ENCODE data around the gene SMIM24.

The SMIM24 gene

DNA sequence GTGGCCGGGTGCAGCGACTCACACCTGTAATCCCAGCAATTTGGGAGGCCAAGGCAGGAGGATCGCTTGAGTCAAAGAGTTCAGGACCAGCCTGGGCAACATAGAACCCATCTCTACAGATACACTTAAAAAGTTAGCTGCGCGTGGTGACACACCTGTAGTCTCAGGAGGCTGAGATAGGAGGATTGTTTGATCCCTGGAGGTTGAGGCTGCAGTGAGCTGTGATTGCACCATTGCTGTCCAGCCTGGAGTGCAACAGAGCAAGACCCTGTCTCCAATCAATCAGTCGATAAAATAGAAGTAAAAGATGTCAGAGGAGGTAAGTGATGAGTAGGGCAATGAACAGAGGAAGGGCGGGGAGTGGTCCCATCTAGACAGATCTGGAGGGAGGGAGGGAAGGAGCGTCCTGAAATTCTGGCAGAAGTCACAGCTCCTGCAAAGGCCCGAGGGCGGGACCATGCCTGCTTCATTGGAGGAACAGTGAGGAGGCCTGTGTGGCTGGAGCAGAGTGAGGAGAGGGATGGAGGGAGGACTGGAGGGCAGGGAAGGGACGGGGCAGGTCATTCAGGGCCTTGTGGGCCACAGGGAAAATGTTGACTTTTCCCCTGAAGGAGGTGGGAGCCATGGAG, 9.7 kb downstream of the SMIM24 start:
- DNase-seq: no peak

DNA sequence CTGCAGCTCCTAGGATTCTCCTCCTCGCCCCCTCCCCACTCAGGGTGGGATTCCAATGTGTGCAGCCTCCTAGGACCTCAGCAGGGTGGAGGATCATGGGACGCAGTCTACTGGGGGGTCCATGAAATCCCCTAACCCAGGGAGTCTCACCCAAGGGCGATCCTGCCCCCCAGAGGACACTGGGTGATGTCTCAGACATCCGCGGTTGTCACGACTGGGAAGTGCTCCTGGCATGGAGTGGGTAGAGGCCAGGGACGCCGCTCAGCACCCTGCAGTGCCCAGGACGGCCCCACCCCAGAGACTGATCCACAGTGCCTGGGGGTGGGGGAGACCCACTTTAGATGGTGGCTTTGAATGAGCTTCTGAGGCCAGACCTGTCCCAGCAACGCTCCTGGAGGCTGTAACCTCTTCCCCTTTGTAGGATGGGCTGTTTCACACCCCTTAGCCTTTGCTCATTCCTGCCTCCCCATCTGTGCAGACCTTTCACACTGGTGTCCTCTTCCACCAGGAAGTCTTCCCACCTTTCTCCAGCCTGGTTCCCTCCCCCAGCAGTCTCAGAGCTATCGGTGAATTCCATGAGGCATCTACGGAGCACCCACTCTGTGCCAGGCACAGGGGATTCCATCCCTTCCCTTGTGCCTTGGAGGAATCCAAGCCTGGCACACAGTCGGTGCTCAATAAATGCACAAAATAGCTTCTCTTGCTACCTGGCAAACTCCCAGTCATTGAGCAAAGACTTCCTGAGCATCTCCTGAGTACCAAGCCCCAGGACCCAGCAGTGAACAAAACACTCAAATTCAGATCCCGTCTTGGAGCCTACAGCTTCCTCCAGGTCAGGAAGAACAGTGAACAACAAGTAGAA, 10.5 kb downstream of the SMIM24 start:
- no peak for DNase-seq

- no peak for DNase-seq
Measured at GRCh38 chr19:3468211-3468610, 12.1 kb downstream of the SMIM24 start.

GRCh38 chr19:3467437-3468198, 12.7 kb downstream of the SMIM24 start:
- DNase-seq: no peak

- DNase-seq: no peak
Measured at GRCh38 chr19:3466635-3467034, 13.7 kb downstream of the SMIM24 start.

GRCh38 chr19:3465552-3465951, 14.8 kb downstream of the SMIM24 start:
- no peak for DNase-seq

DNA sequence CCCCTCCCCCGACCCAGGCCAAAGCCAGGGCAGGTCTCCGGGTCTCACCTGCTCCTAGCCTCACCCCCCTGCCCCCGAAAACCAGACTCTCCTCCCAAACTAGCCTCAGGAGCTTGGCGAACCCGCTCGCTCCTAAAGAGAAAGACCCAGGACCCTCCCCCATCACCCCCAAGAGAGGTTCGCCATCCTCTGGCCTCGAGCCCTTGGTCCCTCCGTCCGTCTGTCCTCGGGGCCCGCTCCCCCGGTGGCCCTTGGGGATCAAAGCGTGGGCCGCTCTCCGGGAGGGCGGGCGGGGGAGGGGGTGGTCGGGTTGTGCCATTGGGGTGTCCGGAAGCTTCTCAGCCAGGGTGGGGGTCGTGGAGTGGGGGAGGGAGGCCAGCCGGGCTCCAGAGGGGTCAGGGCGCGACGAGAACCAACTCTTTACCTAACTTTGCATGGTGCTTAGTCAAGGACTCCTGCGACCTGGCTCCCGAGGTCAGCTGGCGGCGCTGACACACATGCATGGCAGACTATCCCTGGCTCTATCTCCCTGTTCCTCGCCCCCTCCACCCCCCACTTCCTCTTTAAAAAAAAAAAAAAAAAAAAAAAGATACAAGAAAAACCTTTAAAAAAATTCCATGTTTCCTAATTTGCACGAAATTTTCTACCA, 15.6 kb downstream of the SMIM24 start:
- DNase-seq: no peak

DNA sequence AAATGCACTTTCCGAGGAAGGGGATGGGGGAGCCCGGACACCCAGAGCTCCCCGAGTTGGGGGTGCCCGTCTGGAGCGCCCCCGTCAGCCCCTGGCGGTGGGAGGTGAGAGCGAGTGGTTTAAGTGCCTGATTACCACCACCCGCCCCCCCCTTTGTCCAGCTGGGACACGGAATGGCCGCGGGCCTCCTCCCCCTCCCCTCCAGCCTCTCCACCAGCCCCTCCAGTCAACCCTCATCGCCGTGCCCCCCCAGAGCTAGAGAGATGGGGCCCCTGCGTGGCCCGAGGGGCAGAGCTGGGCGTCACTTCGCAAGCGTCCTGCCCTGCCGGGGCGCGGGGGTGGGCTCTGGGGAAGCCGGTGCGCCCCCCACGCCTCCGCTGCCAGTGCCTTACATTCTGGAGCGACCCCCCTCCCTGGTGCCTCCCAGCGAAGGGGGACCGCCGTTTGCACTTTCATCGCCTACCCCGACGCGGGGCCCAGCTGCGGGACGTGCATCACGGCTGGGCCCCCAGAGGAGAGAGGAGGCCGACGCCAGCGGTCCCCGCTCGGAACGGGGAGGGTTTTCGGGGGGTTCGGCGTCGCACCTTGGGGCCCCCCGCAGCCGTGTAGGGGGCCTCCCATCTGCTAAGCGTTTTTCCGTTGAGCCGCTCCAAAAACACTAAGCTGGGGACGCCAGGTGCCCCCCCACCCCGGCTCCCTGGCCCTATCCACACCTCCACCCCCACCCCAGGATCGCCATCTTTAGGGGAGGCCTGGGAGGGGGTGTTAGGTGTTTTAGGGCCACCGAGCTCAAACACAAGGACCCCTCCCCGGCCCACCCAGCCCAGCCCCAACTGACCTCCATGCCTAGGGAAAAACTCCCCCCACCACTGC, 16.4 kb downstream of the SMIM24 start:
- no peak for DNase-seq

DNA sequence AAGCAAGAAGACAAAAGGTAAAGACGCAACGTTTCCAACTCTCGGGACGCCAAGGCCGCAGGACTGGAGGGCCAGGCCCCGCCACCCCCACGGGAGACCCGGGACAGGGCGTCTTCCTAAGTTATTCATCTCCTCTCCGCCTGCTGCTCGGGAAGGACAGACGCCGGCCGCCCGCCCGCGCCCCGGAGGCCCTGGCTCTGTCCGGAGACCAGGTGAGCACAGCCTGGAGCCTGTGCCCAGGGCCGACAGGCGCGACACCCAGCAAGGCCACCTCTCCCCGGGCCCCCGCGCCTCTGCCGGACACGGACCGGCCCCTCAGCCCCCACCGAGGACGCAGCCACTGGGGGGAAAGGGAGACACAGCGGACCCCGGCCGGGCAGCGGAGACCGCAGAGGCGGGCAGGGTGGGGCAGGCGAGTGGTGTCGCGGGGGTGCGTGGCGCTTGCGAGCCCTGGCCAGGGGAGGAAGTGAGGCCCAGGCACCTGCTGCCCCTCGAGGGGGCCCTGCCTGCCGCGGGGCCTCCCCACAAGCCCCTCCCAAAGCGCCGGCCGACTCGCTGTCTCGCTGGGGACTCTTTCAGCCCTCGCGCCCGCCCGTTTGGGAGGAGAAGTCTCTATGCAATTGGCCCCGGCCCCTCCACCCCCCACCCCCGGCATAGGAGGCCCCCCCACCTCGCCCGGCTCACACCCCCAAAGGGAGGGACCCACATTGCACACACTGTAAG, 17.2 kb downstream of the SMIM24 start:
- DNase-seq: no peak

DNA sequence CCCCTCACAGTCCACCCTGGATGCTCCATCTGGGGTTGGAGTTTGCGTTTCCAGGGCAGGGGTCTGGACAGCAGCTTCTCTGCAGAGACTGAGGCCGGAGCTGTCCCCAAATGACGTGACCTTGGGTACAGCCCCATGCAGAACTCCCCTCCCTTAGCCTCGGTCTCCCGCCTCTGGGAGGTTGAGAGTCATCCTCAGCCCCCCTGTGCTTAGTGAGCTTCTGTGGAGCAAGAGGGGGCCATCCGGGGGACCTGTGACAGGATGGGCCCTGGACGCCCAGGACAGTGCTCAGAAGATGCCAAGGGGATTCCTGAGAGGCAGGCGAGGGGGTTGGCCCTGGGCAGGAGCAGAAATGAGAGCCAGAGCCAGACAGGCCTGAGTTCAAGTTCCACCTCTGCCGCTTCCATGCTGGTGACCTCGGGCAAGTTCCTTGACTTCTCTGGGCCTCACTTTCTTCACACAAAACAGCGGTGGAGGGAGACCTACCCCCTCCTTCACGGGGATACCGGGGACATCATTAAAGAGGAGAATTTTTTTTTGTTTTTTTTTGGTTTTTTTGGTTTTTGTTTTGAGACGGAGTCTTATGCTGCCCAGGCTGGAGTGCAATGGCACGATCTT, 20.3 kb downstream of the SMIM24 start:
- DNase-seq: no peak

GRCh38 chr19:3459089-3459881, 21.0 kb downstream of the SMIM24 start:
- DNase-seq: no peak

GRCh38 chr19:3458229-3459088, 21.9 kb downstream of the SMIM24 start:
- no peak for DNase-seq

GRCh38 chr19:3457528-3458228, 22.6 kb downstream of the SMIM24 start:
- no peak for DNase-seq

DNA sequence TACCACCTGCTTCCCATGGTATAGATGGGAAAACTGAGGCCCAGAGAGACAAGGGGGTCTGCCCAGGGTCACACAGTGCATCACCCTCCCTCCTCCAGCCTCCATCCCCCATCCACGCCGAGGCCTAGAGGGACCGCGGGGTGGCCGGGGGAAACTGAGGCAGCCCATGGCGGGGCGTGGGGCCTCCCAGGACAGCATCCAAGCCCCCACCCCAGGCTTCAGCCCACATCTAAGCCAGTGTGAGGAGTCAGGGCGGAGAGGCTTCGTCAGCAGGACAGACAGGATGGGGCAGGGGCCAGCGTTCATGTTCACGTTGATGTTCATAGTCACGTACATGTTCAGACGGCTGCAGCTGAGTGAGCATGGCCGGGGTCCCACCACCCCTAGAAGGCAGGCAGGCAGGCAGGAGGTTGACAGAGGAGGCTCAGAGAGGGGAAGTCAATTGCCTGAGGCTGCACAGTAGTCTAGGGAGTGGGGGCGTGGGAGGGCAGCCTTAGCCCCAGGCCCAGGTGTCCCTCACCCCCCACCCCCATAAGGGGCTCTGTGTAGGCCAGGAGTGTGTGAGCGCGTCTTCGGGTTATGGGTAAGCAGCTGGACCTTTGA, 23.3 kb downstream of the SMIM24 start:
- DNase-seq: no peak

DNA sequence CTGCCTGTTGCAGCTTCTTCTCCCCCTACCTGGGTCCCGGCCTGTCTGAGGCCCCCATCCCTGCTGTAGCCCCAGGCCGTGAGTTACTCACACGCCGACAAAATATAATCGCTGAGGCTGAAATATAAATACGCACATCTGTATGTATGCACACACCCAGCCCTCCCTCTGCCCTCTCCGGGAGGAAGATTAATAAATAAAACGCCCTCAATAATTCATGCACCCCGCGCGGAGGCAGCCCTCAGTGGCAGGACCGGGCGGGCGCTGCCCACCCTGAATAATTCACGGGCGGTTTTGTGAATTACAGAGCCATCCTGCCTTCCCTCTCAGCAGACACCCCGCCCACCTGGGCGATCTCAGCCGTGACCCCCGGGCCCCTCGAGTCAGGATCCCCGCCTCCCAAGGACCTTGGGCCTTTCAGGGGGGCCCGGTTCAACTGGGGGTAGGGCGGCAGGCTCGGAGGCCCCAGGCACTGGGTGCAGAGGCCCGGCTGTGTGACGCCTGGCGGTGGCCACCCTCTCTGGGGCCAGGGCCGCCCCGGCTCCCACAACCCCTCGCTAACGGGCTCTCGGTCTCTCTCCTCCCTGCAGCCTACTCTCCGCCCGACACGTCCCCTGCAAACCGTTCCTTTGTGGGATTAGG, 24.2 kb downstream of the SMIM24 start:
- DNase-seq: no peak

- DNase-seq: no peak
Measured at GRCh38 chr19:3455393-3455955, 24.9 kb downstream of the SMIM24 start.

Measured in stimulated activated CD4-positive, alpha-beta T cell treated with anti-CD3 and anti-CD28 coated beads, Interleukin-4, amount 100 ng/mL, for 24 hours (primary cell).